ENCODE data around the gene NHS. TPM values are rescaled to one million over a fixed set of nuclear protein-coding genes. Genes with fewer than 3 reads are reported as not detected.

Gene NHS
- total RNA-seq, 2 experiments from 2014 or later: 1.2 to 1.8 TPM

DNA sequence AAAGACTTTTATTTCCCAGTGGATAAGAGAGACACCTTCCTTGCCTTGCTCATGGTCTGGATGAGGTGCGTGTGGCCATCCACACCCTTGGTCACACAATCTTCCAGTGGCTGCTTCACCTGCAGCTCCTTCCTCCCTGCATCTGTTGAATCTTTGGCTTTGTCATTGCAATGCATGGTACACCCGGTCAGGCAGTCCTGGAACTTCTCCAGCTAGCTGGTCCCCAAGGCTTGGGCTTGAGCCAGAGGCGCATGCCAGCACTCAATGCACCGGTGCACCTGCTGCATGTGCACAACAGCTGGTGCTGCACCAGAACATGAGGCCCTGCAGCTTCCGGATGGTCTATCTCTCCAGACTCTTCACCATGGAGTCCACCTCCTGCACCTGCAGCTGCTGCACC, 394.0 kb downstream of the NHS start:
- no peak overlapping the region for H3K4me3 Mint-ChIP-seq
- no peaks in the 10 kb centered on the region for H3K36me3 Mint-ChIP-seq
- no peak overlapping the region for H3K27ac Mint-ChIP-seq
- ATAC-seq (ENCODE audit: low read depth): no peak
- no peaks in the 10 kb centered on the region for H3K27me3 Mint-ChIP-seq
- H3K4me1 Mint-ChIP-seq: no peaks in the 10 kb centered on the region
- POLR2A ChIA-PET: interaction anchor here (0.6 kb wide), 1 partner anchor 1758 kb away, joined by 3 read pairs; no protein-coding TSS in a partner anchor
- H3K9me3 Mint-ChIP-seq: no peaks in the 10 kb centered on the region
- DNase-seq: no peak

DNA sequence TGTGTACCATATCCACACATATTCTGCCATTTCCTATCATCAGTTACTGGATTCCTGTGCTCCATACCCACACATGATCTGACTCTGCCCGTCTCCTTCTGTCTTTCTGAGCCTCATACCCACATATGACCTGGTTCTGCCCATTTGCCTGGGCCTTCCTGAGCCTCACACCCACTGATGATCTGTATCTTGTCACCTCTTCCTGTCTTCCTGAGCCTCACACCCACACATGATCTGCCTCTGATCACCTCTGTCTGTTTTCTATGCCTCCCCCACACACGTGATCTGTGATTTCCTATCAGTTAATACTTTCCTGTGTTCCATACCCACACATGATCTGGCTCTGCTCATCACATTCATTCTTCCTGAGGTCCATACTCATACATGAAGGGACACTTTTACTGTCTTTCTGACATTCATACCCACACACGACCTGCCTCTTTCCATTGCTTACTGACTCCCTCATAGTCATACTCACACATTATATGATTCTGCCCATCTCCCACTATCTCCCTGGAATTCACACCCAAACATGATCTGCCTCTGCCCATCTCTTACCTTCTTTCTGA, 394.8 kb downstream of the NHS start:
- no peaks in the 10 kb centered on the region for H3K4me1 Mint-ChIP-seq
- no peaks in the 10 kb centered on the region for H3K36me3 Mint-ChIP-seq
- DNase-seq (no peak), ATAC-seq (ENCODE audit: low read depth) (peak; percentile 63)
- POLR2A ChIA-PET: no interaction called here
- no peak overlapping the region for H3K27ac Mint-ChIP-seq
- no peak overlapping the region for H3K4me3 Mint-ChIP-seq
- H3K27me3 Mint-ChIP-seq: no peaks in the 10 kb centered on the region
- H3K9me3 Mint-ChIP-seq: no peaks in the 10 kb centered on the region

DNA sequence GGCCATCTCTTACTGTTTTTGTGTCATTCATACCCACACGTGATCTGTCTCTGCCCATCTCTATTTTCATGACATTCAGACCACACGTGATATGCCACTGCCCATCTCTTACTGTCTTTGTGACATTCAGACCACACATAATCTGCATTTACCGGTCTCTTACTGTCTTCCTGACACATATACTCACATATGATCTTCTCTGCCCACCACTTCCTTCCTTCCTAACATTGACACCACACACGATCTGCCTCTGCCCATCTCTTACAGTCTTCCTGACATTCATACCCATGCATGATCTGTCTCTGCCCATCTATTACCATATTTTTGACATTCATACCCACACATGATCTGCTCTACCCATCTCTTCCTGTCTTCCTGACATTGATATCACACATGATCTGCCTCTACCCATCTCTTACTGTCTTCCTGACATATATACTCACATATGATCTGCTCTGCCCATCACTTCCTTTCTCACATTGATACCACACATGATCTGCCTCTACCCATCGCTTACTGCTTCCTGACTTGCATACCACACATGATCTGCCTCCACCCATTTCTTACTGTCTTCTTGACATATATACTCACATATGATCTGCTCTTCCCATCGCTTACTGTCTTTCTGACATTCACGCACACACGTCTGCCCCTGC, 398.3 kb downstream of the NHS start:
- POLR2A ChIA-PET: no interaction called here

DNA sequence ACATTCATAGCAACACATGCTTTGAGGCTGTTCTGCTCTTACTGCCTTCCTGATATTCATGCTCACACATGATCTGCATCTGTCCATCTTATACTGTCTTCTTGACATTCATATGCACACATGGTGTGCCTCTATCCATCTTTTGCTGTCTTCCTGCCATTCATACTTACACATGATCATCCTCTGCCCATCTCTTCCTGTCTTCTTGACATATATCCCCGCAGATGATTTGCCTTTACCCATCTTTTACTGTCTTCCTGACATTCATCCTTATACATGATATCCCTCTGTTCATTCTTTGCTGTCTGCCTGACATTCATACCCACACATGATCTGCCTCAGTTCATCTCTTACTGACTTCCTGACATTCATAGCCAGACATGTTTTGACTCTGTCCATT, 399.1 kb downstream of the NHS start:
- DNase-seq: no peak
- Mint-ChIP-seq H3K36me3 (no peaks in the 10 kb centered on the region), H3K9me3 (no peaks in the 10 kb centered on the region), H3K27me3 (no peaks in the 10 kb centered on the region), H3K27ac (no peak overlapping the region), H3K4me1 (peaks cover 4% of the 10 kb centered on the region), H3K4me3 (no peak overlapping the region)
- ATAC-seq (ENCODE audit: low read depth): no peak
- POLR2A ChIA-PET: no interaction called here

More for the DNA sequence above, 398.3 kb downstream of the NHS start:
- DNase-seq (no peak), ATAC-seq (ENCODE audit: low read depth) (peak; percentile 42)
- Mint-ChIP-seq H3K27me3 (no peaks in the 10 kb centered on the region), H3K9me3 (no peaks in the 10 kb centered on the region), H3K36me3 (no peaks in the 10 kb centered on the region), H3K4me3 (no peak overlapping the region), H3K27ac (no peak overlapping the region), H3K4me1 (no peaks in the 10 kb centered on the region)

DNA sequence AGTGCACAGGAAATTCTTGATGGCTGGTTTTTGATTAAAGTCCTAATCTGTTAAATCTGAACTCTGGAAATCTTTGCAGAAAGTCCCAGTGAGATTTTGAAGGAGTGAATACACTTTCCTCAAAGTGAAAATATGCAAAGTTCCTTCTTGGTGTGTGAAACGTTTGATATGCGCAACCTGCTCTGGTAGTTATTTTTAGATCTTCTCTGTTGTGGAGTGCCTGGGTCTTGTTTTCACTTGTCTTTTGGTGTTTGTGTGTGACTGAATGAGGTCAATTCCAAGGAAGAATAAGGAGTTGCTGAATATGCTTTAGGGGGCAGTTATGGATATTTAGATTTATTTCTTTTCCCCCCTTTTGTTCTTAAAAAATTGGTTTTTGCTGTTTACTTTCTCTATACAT, 404.0 kb downstream of the NHS start:
- H3K36me3 Mint-ChIP-seq: no peaks in the 10 kb centered on the region
- DNase-seq (no peak), ATAC-seq (ENCODE audit: low read depth) (no peak)
- POLR2A ChIA-PET: no interaction called here
- peaks cover 4% of the 10 kb centered on the region for H3K4me1 Mint-ChIP-seq
- no peak overlapping the region for H3K4me3 Mint-ChIP-seq
- no peak overlapping the region for H3K27ac Mint-ChIP-seq
- H3K9me3 Mint-ChIP-seq: no peaks in the 10 kb centered on the region
- H3K27me3 Mint-ChIP-seq: no peaks in the 10 kb centered on the region

DNA sequence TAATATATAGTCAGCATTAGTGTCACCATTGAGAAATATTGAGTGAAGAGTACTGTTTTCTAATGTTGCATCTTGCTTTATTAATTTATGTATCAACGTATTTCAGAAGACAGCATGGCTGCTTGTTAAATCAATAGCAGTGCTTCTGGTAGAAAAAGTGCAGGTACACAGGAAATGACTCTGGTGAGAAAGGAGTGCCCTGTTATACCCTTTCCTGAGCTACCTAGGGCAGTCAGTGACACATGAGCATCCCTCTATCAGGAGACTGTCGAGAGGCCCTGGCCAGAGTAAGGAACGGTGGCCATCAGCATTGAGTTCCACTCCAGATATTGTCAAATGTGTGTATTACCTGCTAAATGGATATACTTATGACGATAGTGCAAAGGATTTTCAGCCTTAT, 404.4 kb downstream of the NHS start:
- Mint-ChIP-seq H3K9me3 (no peaks in the 10 kb centered on the region), H3K27ac (no peak overlapping the region), H3K36me3 (no peaks in the 10 kb centered on the region), H3K4me1 (peaks cover 4% of the 10 kb centered on the region), H3K4me3 (no peak overlapping the region), H3K27me3 (no peaks in the 10 kb centered on the region)
- POLR2A ChIA-PET: no interaction called here
- DNase-seq: no peak
- ATAC-seq (ENCODE audit: low read depth): no peak

Small RNAs within 50 kb of the gene (microRNA-seq; reads per million reads assigned to microRNA genes)
- gene MIR4768: not detected
